ENCODE results near the gene CNKSR1.

The CNKSR1 gene

GRCh38 chr1:26233903-26234643, 56.8 kb downstream of the CNKSR1 start, which contains the start of gene CEP85:
TSS of gene CEP85 (plus strand) at chr1:26234200. CDS start at chr1:26239784, 5,584 bp downstream.
- DNase-seq: peak; percentile 99

- DNase-seq: peak; percentile 40
Measured at GRCh38 chr1:26234644-26235370, 57.5 kb downstream of the CNKSR1 start.

- peak; percentile 33 for DNase-seq
Measured at GRCh38 chr1:26237230-26237966, 60.1 kb downstream of the CNKSR1 start.
